CD14-positive monocyte (primary cell): Measurements from ENCODE around the gene PLEKHG4. TPM values are rescaled to one million over a fixed set of nuclear protein-coding genes. Genes with fewer than 3 reads are reported as not detected.

ENCODE experiments used
- DNase-seq, 3 donors: peaks; one replicate each; pipeline ENCODE4 v3.0.0-alpha.2; 2011 to 2022
- H2AFZ ChIP-seq: 2 replicates; pipeline ENCODE4 v1.6.0; 2012; ENCODE audit warnings: mild to moderate bottlenecking, low read depth, low read length, inconsistent platforms; ENCODE audit not compliant: insufficient read depth, poor library complexity, severe bottlenecking
- H3K27ac ChIP-seq, 2 donors: 1 replicate in 1 of 2; 2 replicates in 1 of 2; pipeline ENCODE4 v1.5.1; 2012 to 2013; ENCODE audit warnings: low read length in 2 of 2, control low read depth in 1 of 2, inconsistent platforms in 1 of 2, low read depth in 1 of 2, mild to moderate bottlenecking in 1 of 2
- H3K27me3 ChIP-seq, 2 donors: one replicate each; pipeline versions ENCODE4 v1.6.0 to v1.6.1; 2011 to 2013; ENCODE audit warnings: low read length in 2 of 2; ENCODE audit not compliant: control insufficient read depth in 2 of 2, insufficient read depth in 2 of 2
- H3K36me3 ChIP-seq, 2 donors: replicated peaks in 1 of 2; 1 replicate in 1 of 2; 2 replicates in 1 of 2; pipeline versions ENCODE4 v1.5.1 to v1.6.1; 2012 to 2013; ENCODE audit warnings: low read length in 2 of 2, control low read depth in 1 of 2, inconsistent platforms in 1 of 2, mild to moderate bottlenecking in 1 of 2; ENCODE audit not compliant: insufficient read depth in 2 of 2, control insufficient read depth in 1 of 2
- H3K4me1 ChIP-seq, 2 donors: 1 replicate in 1 of 2; 2 replicates in 1 of 2; pipeline versions ENCODE4 v1.5.1 to v1.6.1; 2012 to 2013; ENCODE audit warnings: low read length in 2 of 2, control low read depth in 1 of 2, inconsistent platforms in 1 of 2, mild to moderate bottlenecking in 1 of 2, moderate library complexity in 1 of 2; ENCODE audit not compliant: insufficient read depth in 2 of 2, control insufficient read depth in 1 of 2
- H3K4me2 ChIP-seq: replicated peaks from 2 replicates; pipeline ENCODE3; 2012; ENCODE audit warnings: low read length, moderate library complexity, mild to moderate bottlenecking; ENCODE audit not compliant: poor library complexity, severe bottlenecking; ENCODE audit errors: extremely low read depth
- H3K4me3 ChIP-seq, 3 experiments: fragments of 200-600 bp in 1 of 3; sonication (generic) in 1 of 3; replicated peaks in 1 of 3; 1 replicate in 2 of 3; 2 replicates in 1 of 3; pipeline ENCODE4 v1.5.1; 2011 to 2013; ENCODE audit warnings: low read length in 3 of 3, mild to moderate bottlenecking in 3 of 3, control low read depth in 2 of 3, low read depth in 2 of 3, inconsistent platforms in 1 of 3, moderate library complexity in 1 of 3
- H3K79me2 ChIP-seq: 2 replicates; pipeline ENCODE4 v1.6.0; 2012; ENCODE audit warnings: mild to moderate bottlenecking, control low read depth, inconsistent platforms, low read length, moderate library complexity; ENCODE audit not compliant: insufficient read depth
- H3K9ac ChIP-seq: 2 replicates; pipeline ENCODE4 v1.6.0; 2017; ENCODE audit warnings: low read length, mild to moderate bottlenecking; ENCODE audit not compliant: insufficient read depth, poor library complexity, severe bottlenecking
- H3K9me3 ChIP-seq, 2 donors: replicated peaks in 1 of 2; 1 replicate in 1 of 2; 2 replicates in 1 of 2; pipeline versions ENCODE4 v1.5.1 to v1.6.1; 2012 to 2013; ENCODE audit warnings: low read length in 2 of 2, control low read depth in 1 of 2; ENCODE audit not compliant: control insufficient read depth in 1 of 2, insufficient read depth in 1 of 2
- H4K20me1 ChIP-seq: 2 replicates; pipeline ENCODE4 v1.6.0; 2012; ENCODE audit warnings: mild to moderate bottlenecking, low read length, control low read depth, moderate library complexity; ENCODE audit not compliant: insufficient read depth
- H3K27ac Mint-ChIP-seq, 7 donors: one replicate each; pipeline ENCODE4 v1.8.0; 2020; ENCODE audit warnings: mild to moderate bottlenecking in 7 of 7, mixed read lengths in 7 of 7, moderate library complexity in 6 of 7, inconsistent platforms in 2 of 7
- H3K27me3 Mint-ChIP-seq, 3 donors: one replicate each; pipeline ENCODE4 v1.8.0; 2021 to 2022; ENCODE audit warnings: low read depth in 3 of 3, mild to moderate bottlenecking in 3 of 3, mixed read lengths in 3 of 3, moderate library complexity in 3 of 3, inconsistent platforms in 1 of 3
- H3K36me3 Mint-ChIP-seq, 2 donors: one replicate each; pipeline ENCODE4 v1.8.0; 2020; ENCODE audit warnings: mixed read lengths in 2 of 2, inconsistent platforms in 1 of 2, mild to moderate bottlenecking in 1 of 2
- H3K4me1 Mint-ChIP-seq: one replicate; pipeline ENCODE4 v1.8.0; 2020; ENCODE audit warnings: mild to moderate bottlenecking, mixed read lengths
- H3K4me3 Mint-ChIP-seq, 2 donors: one replicate each; pipeline ENCODE4 v1.8.0; 2020; ENCODE audit warnings: mild to moderate bottlenecking in 2 of 2, mixed read lengths in 2 of 2, moderate library complexity in 1 of 2
- H3K9me3 Mint-ChIP-seq, 7 donors: one replicate each; pipeline ENCODE4 v1.8.0; 2020 to 2022; ENCODE audit warnings: mixed read lengths in 7 of 7, mild to moderate bottlenecking in 6 of 7, moderate library complexity in 6 of 7, inconsistent platforms in 2 of 7
- CTCF ChIP-seq: fragments of 200-600 bp; IDR thresholded peaks from one replicate; pipeline ENCODE4 v1.8.0; 2022; ENCODE audit warnings: antibody characterized with exemption, mild to moderate bottlenecking
- WGBS: methylation state at CpG from one replicate; pipeline ENCODE4 v1.1.5; 2013; ENCODE audit warnings: missing lambda C conversion rate; ENCODE audit not compliant: insufficient coverage; 5-methylcytosine and 5-hydroxymethylcytosine counted together
- intact Hi-C, 2 donors: fragments of 100-400 bp; cut with micrococcal nuclease; formaldehyde crosslinking; loops; one replicate each; pipeline versions ENCODE4 v1.15.0 to v1.15.1; 2023
- polyA plus RNA-seq, 3 donors: library from polyadenylated mRNA; depleted of rRNA in 1 of 3; unstranded in 2 of 3; stranded (reverse) in 1 of 3; fragments of 300-500 nt in 2 of 3; fragments of >200 nt in 1 of 3; fragmentation: Illumina TruSeq in 2 of 3; gene quantifications; 1 replicate in 2 of 3; 2 replicates in 1 of 3; pipeline ENCODE4 v1.2.3, GENCODE V29; 2012 to 2021

PLEKHG4 gene
- polyA plus RNA-seq, 3 donors = 0.79 to 3.2 (median 3.0) TPM

DNA sequence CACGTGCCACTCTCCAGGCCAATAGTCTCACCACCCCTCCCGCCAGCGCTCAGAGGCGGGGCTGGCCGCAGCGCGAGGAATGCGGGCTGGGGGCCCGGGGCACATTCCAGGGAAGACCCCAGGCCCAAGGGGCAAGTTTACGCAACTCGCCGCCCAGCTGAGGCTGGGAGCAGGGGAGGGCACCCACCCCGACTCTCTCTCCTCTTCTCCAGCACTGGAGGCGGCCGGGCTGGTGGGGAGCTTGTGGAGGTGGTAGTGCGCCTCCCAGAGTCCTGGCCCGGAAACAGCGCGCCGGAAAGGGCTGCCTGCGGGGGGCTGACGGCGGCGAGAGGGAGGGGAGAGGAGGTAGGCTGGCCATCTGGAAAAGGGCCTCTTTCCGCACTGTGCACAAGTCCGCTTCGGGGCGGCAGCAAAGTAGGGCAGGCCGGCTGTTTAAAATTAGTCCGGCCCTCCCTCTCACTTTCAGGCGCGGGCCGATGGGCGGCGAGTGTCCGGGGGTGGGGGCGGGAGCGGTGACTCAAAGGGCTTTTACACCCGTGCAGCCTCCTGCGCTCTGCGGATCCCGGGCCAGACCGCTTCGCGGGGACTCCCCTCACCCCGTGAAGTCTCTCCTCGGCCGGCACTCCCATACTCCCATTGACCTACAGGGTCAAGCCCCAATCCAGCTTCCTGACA, 33.1 kb upstream of the PLEKHG4 start:
- peak overlapping the region; percentile 84 to 100 for H3K27ac ChIP-seq
- H3K36me3 ChIP-seq = peaks cover 0 to 6% of the 10 kb centered on the region in 2 donors
- peaks cover 16% of the 10 kb centered on the region for H4K20me1 ChIP-seq
- H3K27me3 ChIP-seq = peaks cover 24 to 32% of the 10 kb centered on the region in 2 donors
- peaks cover 66 to 73% of the 10 kb centered on the region in 2 donors for H3K4me1 ChIP-seq
- peaks cover 11 to 16% of the 10 kb centered on the region in 2 donors for H3K36me3 Mint-ChIP-seq
- peak overlapping the region; percentile 92 for H3K4me3 Mint-ChIP-seq
- DNase-seq = peak; percentile 64 to 85 (median 78)
- H3K4me2 ChIP-seq = peak overlapping the region; percentile 87
- intact Hi-C loops = loop anchor here (1.0 to 10.0 kb wide), 6 partner anchors 19 to 551 kb away; partner anchors contain the start of genes E2F4 (in 2 of the 2), CMTM4 (in 1 of the 2), CTCF (in 1 of the 2) and TMEM208 (in 1 of the 2)
- peak overlapping the region; percentile 99 to 100 (median 99) for H3K27ac Mint-ChIP-seq
- peak; percentile 20 for TF ChIP-seq CTCF
- peaks cover 22 to 37% (median 29%) of the 10 kb centered on the region in 3 donors for H3K27me3 Mint-ChIP-seq
- H3K4me1 Mint-ChIP-seq = peaks cover 65% of the 10 kb centered on the region
- no peaks in the 10 kb centered on the region for H3K9me3 ChIP-seq
- under 1% methylated on average over 34 of the region's 48 CpGs for WGBS
- peaks cover 45% of the 10 kb centered on the region for H3K79me2 ChIP-seq
- H3K9ac ChIP-seq = peak overlapping the region; percentile 85
- peaks cover 0 to 9% (median 4%) of the 10 kb centered on the region in 7 donors for H3K9me3 Mint-ChIP-seq
- peak overlapping the region; percentile 71 to 97 (median 74) for H3K4me3 ChIP-seq
- H2AFZ ChIP-seq = peak overlapping the region; percentile 76

DNA sequence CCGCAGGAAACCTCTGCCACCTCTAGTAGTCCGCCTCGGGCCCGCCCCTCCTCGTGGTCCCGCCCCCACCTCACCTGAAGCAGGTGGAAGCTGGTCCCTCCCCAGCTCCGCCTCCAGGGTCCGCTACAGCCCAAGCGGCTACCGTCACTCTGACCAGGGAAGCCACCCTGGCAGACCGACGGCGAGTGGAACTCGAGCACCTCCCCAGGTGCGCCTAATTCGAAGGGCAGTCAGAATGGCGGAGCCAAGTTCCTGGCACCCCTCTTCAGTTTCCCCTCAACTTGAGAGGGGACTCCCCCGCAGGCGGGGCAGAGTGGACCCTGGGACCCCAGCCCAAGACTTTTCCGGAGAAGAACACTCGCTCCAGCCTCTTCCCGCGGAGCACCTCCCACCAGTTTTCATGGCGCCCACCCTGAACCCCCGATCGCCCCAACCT, 32.6 kb upstream of the PLEKHG4 start:
- peak overlapping the region; percentile 82 to 100 (median 99) for H3K27ac Mint-ChIP-seq
- intact Hi-C loops = loop anchor here (1.0 to 10.0 kb wide), 6 partner anchors 20 to 552 kb away; partner anchors contain the start of genes E2F4 (in 2 of the 2), CMTM4 (in 1 of the 2), CTCF (in 1 of the 2) and TMEM208 (in 1 of the 2)
- TF ChIP-seq CTCF = no peak
- Histone ChIP-seq H3K79me2 (peaks cover 39% of the 10 kb centered on the region), H3K36me3 (peaks cover 0 to 4% of the 10 kb centered on the region in 2 donors), H3K4me3 (peak overlapping the region; percentile 71 to 97 (median 74)), H3K9ac (peak overlapping the region; percentile 85), H3K4me1 (peaks cover 61 to 67% of the 10 kb centered on the region in 2 donors), H2AFZ (peak overlapping the region; percentile 76), H4K20me1 (peaks cover 11% of the 10 kb centered on the region), H3K27me3 (peaks cover 24 to 32% of the 10 kb centered on the region in 2 donors), H3K9me3 (no peaks in the 10 kb centered on the region), H3K4me2 (peak overlapping the region; percentile 87), H3K27ac (peak overlapping the region; percentile 84 to 100)
- DNase-seq = no peak
- peaks cover 22 to 41% (median 29%) of the 10 kb centered on the region in 3 donors for H3K27me3 Mint-ChIP-seq
- WGBS = under 1% methylated on average over 26 of the region's 26 CpGs
- peak overlapping the region; percentile 92 for H3K4me3 Mint-ChIP-seq
- peaks cover 6 to 11% of the 10 kb centered on the region in 2 donors for H3K36me3 Mint-ChIP-seq
- H3K4me1 Mint-ChIP-seq = peaks cover 60% of the 10 kb centered on the region
- H3K9me3 Mint-ChIP-seq = peaks cover 0 to 9% (median 4%) of the 10 kb centered on the region in 7 donors
